Activated naive CD4-positive, alpha-beta T cell treated with anti-CD3 and anti-CD28 coated beads, Interleukin-2, amount 10 ng/mL, durations not matched to agents 7 days and 5 days (primary cell): ENCODE data around the gene LDLRAD3.

Experiments
- CTCF ChIA-PET: fragments of 350-600 bp; sonication (Branson Sonifier 250); formaldehyde crosslinking; loops from one replicate; lab custom pipeline; 2021; ENCODE audit warnings: antibody characterized with exemption; lab: Charles Lee
- DNase-seq: peaks from one replicate; pipeline ENCODE4 v3.0.0-alpha.2; 2020
- H3K27ac Mint-ChIP-seq: one replicate; pipeline ENCODE4 v1.8.0; 2021; ENCODE audit warnings: mild to moderate bottlenecking, moderate library complexity, mixed read lengths
- H3K27me3 Mint-ChIP-seq: one replicate; pipeline ENCODE4 v1.8.0; 2021; ENCODE audit warnings: mild to moderate bottlenecking, mixed read lengths
- H3K36me3 Mint-ChIP-seq: one replicate; pipeline ENCODE4 v1.8.0; 2021; ENCODE audit warnings: mixed read lengths
- H3K4me1 Mint-ChIP-seq: one replicate; pipeline ENCODE4 v1.8.0; 2021; ENCODE audit warnings: mixed read lengths
- H3K4me3 Mint-ChIP-seq: one replicate; pipeline ENCODE4 v1.8.0; 2021; ENCODE audit warnings: mild to moderate bottlenecking, moderate library complexity, mixed read lengths
- H3K9me3 Mint-ChIP-seq: one replicate; pipeline ENCODE4 v1.8.0; 2021; ENCODE audit warnings: mixed read lengths

The LDLRAD3 gene

DNA sequence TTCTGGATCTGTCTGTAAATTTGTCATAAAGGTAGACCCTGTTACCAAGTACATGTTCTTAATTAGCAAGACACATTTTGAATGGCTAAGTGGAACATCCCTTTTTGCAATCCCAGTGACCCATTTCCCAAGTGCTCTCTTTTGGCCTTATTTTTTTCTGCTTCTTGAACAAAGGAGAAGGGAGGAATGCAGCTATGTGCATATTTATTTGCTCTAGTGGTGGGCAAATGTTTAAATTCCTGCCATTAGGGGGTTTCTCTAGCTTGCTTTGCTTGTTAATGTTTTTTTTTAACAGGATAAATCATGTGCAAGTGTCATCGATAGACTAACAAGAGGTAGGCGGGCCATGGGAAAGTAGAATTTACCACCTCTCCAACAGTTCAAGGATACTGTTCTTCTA is 209.7 kb downstream of the LDLRAD3 start:
- CTCF ChIA-PET = no interaction called here
- Mint-ChIP-seq H3K36me3 (no peaks in the 10 kb centered on the region), H3K4me1 (peaks cover 2% of the 10 kb centered on the region), H3K27me3 (no peaks in the 10 kb centered on the region), H3K4me3 (no peak overlapping the region), H3K9me3 (no peaks in the 10 kb centered on the region), H3K27ac (no peak overlapping the region)
- no peak for DNase-seq

GRCh38 chr11:36155124-36155561 is 211.3 kb downstream of the LDLRAD3 start:
- H3K27ac Mint-ChIP-seq = no peak overlapping the region
- CTCF ChIA-PET = no interaction called here
- no peak for DNase-seq
- H3K27me3 Mint-ChIP-seq = no peaks in the 10 kb centered on the region
- no peaks in the 10 kb centered on the region for H3K36me3 Mint-ChIP-seq
- H3K4me3 Mint-ChIP-seq = no peak overlapping the region
- H3K9me3 Mint-ChIP-seq = no peaks in the 10 kb centered on the region
- no peaks in the 10 kb centered on the region for H3K4me1 Mint-ChIP-seq

DNA sequence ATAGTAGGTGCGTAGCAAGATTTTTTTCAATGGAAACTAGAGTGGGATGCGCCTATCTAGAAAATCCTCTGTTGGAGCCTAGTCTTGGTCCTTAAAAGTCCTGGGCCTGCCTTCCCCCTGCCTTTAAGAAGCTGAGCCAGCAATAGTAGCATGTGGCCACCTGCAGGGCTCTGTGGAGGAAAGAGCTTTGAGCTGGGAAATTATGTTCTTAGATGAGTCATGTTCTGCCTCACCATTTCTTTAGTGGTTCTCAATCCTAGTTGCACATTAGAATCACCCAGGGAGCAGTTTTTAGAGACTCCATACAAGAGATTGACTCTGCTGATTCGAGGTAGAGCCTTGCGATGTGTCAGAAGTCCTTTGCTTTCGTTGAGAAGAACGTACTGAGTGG is 211.9 kb downstream of the LDLRAD3 start:
- no peak overlapping the region for H3K27ac Mint-ChIP-seq

GRCh38 chr11:36156161-36156816 is 212.4 kb downstream of the LDLRAD3 start:
- no peaks in the 10 kb centered on the region for H3K9me3 Mint-ChIP-seq
- CTCF ChIA-PET = interaction anchor here (0.6 kb wide), 1 partner anchor 340 kb away, joined by 3 read pairs; no protein-coding TSS in a partner anchor
- no peak overlapping the region for H3K27ac Mint-ChIP-seq
- no peak for DNase-seq
- no peaks in the 10 kb centered on the region for H3K4me1 Mint-ChIP-seq
- H3K36me3 Mint-ChIP-seq = no peaks in the 10 kb centered on the region
- H3K27me3 Mint-ChIP-seq = no peaks in the 10 kb centered on the region
- no peak overlapping the region for H3K4me3 Mint-ChIP-seq

More for the DNA sequence above, 211.9 kb downstream of the LDLRAD3 start:
- Mint-ChIP-seq H3K36me3 (no peaks in the 10 kb centered on the region), H3K4me1 (no peaks in the 10 kb centered on the region), H3K27me3 (no peaks in the 10 kb centered on the region), H3K9me3 (no peaks in the 10 kb centered on the region), H3K4me3 (no peak overlapping the region)
- no peak for DNase-seq
- CTCF ChIA-PET = interaction anchor here (0.6 kb wide), 1 partner anchor 340 kb away, joined by 3 read pairs; no protein-coding TSS in a partner anchor

- Mint-ChIP-seq H3K9me3 (no peaks in the 10 kb centered on the region), H3K36me3 (no peaks in the 10 kb centered on the region), H3K4me3 (no peak overlapping the region), H3K4me1 (no peaks in the 10 kb centered on the region), H3K27me3 (no peaks in the 10 kb centered on the region), H3K27ac (no peak overlapping the region)
- CTCF ChIA-PET = no interaction called here
- no peak for DNase-seq
These were observed 213.1 kb downstream of the LDLRAD3 start for GRCh38 chr11:36156817-36157519.

DNA sequence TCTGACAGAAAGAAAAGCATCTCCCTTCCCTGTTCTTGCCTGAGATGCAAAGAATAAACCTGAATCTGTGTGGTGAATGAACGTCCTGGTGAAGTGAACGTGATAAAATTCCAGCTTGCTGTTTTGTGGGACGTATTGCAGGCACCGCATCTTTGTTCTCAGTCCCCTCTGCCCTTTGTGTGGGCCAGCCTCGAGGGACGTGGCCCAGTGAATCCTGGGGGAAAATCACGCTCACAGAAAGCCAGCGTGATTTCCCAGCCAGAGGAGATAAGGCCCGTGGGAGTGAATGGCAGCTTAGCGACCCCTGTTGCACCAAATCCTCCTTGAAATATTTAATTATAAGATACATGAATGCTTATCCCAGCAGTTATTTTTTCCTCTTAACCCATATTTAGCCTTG is 216.2 kb downstream of the LDLRAD3 start:
- Mint-ChIP-seq H3K36me3 (no peaks in the 10 kb centered on the region), H3K4me3 (no peak overlapping the region), H3K4me1 (no peaks in the 10 kb centered on the region), H3K27me3 (peaks cover 3% of the 10 kb centered on the region), H3K27ac (no peak overlapping the region), H3K9me3 (no peaks in the 10 kb centered on the region)
- no peak for DNase-seq
- CTCF ChIA-PET = no interaction called here

DNA sequence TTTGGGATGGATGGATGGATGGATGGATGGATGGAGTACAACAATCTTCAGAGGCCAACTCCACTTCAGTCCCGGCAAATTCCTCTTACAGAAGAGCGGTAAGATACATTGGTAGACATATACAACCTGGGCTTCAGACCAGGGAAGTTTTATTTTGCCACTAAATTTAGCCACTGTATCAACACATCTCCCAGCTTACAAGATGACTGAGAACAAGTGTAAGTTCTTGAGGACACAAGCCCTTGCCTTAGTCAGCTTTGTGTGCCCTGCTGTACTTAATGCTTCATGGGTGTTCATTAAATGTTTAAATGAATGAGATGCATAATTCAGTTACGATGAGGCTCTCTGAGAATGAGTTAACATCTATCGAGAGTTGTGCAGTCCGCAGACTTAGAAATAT is 217.7 kb downstream of the LDLRAD3 start:
- CTCF ChIA-PET = no interaction called here
- no peak overlapping the region for H3K27ac Mint-ChIP-seq
- H3K4me1 Mint-ChIP-seq = no peaks in the 10 kb centered on the region
- no peaks in the 10 kb centered on the region for H3K9me3 Mint-ChIP-seq
- no peak for DNase-seq
- H3K27me3 Mint-ChIP-seq = peaks cover 3% of the 10 kb centered on the region
- no peaks in the 10 kb centered on the region for H3K36me3 Mint-ChIP-seq
- no peak overlapping the region for H3K4me3 Mint-ChIP-seq

DNA sequence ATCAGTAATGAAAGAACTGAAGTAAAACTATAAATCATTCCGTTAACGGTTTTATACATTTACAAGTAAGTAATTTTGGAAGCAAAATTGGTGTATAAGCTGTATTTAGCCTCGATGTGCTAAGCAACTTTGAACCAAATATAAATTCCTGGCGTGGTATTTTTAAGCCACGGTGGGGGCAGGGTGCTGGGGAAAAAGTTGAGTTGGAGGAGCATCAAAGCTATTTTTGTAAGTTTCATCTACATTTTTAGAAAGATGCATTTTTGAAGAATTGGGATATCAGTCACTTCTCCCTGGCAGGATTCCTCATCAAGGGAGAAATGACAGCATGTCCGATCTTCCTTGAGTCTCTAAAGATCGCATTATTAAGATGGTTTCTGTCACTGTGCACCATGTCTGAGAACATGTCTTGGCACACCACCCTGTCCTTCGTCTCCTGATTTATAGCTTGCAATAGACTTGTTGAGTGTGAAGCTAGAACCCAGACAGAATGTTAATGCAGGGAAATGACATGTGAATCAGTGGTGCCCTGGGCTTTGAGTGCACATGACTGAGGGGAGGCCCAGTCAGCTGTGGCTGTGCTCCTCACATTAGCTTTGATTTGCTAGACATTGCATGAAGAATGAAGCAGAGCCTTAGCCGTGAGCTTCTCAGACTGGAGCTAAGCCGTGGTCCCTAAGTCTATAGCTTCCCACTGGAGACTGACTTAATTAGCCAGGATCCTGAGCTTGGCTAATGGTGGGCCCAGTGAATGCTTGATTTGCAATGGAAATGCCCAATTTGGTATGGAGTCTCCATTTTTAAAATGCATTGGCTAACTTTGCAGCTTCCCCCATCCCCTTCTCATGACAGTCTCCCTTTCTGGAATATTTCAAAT is 218.4 kb downstream of the LDLRAD3 start:
- Mint-ChIP-seq H3K9me3 (no peaks in the 10 kb centered on the region), H3K27me3 (peaks cover 6% of the 10 kb centered on the region), H3K4me1 (no peaks in the 10 kb centered on the region), H3K4me3 (no peak overlapping the region), H3K27ac (no peak overlapping the region), H3K36me3 (no peaks in the 10 kb centered on the region)
- CTCF ChIA-PET = no interaction called here
- no peak for DNase-seq

- Mint-ChIP-seq H3K36me3 (no peaks in the 10 kb centered on the region), H3K27me3 (peaks cover 9% of the 10 kb centered on the region), H3K27ac (no peak overlapping the region), H3K4me1 (no peaks in the 10 kb centered on the region), H3K9me3 (no peaks in the 10 kb centered on the region), H3K4me3 (no peak overlapping the region)
- no peak for DNase-seq
- CTCF ChIA-PET = no interaction called here
These were observed 219.1 kb downstream of the LDLRAD3 start for GRCh38 chr11:36162883-36163434.

DNA sequence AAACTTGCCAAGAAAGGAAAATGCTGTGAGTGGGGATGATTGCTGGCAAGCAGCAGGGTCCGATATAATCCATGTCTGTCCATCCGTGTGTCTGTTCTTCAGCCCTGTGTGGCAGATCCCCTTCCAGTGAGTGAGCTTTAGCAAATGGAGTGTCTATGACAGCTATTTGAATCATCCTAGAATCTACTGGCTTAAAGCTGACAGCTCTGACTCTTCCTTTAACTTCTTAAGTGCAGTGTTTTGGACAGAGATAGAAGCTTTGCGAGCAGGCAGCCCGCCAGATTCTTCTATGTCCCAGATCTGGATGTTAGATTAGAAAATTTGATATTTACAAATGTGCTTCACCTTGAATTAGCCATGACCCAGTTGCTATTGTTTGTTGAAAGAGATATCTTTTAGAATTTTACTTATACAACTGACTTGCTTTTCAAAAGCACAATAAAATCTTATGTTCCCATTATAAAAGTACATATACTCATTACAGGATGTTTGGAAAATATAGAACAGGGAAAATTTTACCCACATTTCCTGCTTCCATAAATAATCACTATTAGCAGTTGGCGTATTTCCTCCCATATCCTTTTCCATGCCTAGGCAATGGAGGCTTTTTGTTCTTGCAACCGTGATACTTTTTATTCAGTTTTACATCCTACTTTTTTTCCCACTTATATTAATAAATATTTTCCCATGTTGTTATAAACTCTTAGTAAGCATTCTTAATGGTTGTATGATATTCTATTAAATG is 220.8 kb downstream of the LDLRAD3 start:
- Mint-ChIP-seq H3K27me3 (peaks cover 9% of the 10 kb centered on the region), H3K9me3 (no peaks in the 10 kb centered on the region), H3K36me3 (no peaks in the 10 kb centered on the region), H3K4me3 (no peak overlapping the region), H3K27ac (no peak overlapping the region), H3K4me1 (no peaks in the 10 kb centered on the region)
- DNase-seq = no peak
- CTCF ChIA-PET = no interaction called here

DNA sequence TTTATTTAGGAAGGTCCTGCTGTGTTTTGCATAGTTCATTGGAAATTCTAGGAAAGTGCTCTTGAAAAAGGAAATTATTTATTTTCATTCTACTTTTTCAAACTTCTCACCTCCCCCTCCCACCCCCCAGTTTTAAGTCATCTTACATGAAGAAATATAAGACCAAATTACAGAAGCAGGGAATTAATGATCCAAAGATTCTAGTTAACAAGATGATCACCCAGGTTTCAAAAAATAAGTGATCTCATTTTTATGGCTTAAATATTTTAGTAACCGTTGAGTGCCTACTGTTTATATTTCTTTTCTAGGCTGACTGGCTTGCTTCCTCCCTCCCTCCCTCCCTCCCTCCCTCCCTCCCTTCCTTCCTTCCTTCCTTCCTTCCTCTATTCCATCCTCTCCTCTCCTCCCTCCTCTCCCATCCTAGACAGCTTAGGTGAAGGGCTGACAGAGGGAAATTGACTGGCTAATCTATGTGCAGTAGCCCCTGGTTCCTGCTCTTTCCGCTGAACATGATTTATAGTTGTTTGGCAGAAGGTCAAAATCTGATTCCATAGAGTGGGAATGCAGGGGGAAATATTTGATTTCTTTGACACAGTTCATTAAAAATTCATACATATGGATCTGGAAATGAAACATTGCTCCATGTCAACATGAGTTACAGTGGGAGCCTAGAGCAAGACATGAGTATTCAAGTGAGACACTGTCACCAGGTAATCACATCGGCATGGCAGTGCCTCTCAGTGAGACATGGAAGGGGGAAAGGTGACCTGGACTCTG is 221.9 kb downstream of the LDLRAD3 start:
- H3K27ac Mint-ChIP-seq = no peak overlapping the region
- peaks cover 9% of the 10 kb centered on the region for H3K27me3 Mint-ChIP-seq
- DNase-seq = no peak
- H3K4me3 Mint-ChIP-seq = no peak overlapping the region
- no peaks in the 10 kb centered on the region for H3K9me3 Mint-ChIP-seq
- CTCF ChIA-PET = no interaction called here
- H3K36me3 Mint-ChIP-seq = no peaks in the 10 kb centered on the region
- no peaks in the 10 kb centered on the region for H3K4me1 Mint-ChIP-seq

DNA sequence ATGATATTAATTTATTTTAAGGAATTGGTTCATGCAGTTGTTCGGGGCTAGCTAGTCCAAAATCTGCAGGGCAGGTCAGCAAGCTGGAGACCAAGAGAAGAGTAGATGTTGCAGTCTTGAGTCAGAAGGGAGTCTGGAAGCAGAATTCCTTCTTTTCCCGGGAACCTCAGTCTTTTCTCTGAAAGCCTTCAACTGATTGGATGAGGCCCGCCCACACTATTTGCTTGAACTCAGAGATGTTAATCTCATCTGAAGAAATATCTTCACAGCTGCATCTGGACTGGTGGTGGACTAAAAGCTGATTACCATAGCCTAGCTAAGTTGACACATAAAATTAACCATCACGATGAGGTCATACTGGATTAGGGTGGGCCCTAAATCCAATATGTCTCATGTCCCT is 223.2 kb downstream of the LDLRAD3 start:
- no peaks in the 10 kb centered on the region for H3K4me1 Mint-ChIP-seq
- CTCF ChIA-PET = no interaction called here
- H3K27me3 Mint-ChIP-seq = peaks cover 9% of the 10 kb centered on the region
- no peaks in the 10 kb centered on the region for H3K36me3 Mint-ChIP-seq
- no peak overlapping the region for H3K27ac Mint-ChIP-seq
- no peak overlapping the region for H3K4me3 Mint-ChIP-seq
- H3K9me3 Mint-ChIP-seq = no peaks in the 10 kb centered on the region
- no peak for DNase-seq

GRCh38 chr11:36167729-36168128 is 223.9 kb downstream of the LDLRAD3 start:
- Mint-ChIP-seq H3K9me3 (no peaks in the 10 kb centered on the region), H3K4me3 (no peak overlapping the region), H3K4me1 (no peaks in the 10 kb centered on the region), H3K36me3 (no peaks in the 10 kb centered on the region), H3K27ac (no peak overlapping the region), H3K27me3 (peaks cover 9% of the 10 kb centered on the region)
- CTCF ChIA-PET = no interaction called here
- no peak for DNase-seq
